HepG2 (cell line): ENCODE data around the gene MFAP1. TPM values are rescaled to one million over a fixed set of nuclear protein-coding genes. Genes with fewer than 3 reads are reported as not detected.

Source experiments
- ATAC-seq: fragments of 200-7000 bp; cut with Tn5 transposase; 3 replicates; pipeline ENCODE4 v1.9.1; 2020; ENCODE audit warnings: mild to moderate bottlenecking, moderate library complexity
- BruUV-seq: library from RNA; stranded (reverse); fragments of 400-500 nt; replicated peaks from 2 replicates; lab custom pipeline; 2021; lab: Mats Ljungman, UMichigan
- CTCF ChIA-PET: fragments of 300-600 bp; formaldehyde crosslinking; extraction: SDS; loops from one replicate; lab custom pipeline; 2021; ENCODE audit warnings: low total read pairs, inconsistent platforms, low intra/inter-chr PET ratio; lab: Yijun Ruan, JAX
- POLR2A ChIA-PET: fragments of 350-600 bp; sonication (Branson Sonifier 250); formaldehyde crosslinking; loops from one replicate; lab custom pipeline; 2020; ENCODE audit warnings: antibody characterized with exemption, inconsistent platforms; lab: Yijun Ruan, JAX
- DNase-seq: peaks from one replicate; pipeline ENCODE4 v3.0.0-alpha.2; 2015; ENCODE audit warnings: low spot score
- FAIRE-seq: peaks from 3 replicates; lab custom pipeline; 2011; peaks lifted over from hg19 to GRCh38; lab: Jason Lieb, UNC
- H2AFZ ChIP-seq: one replicate; pipeline ENCODE4 v1.6.1; 2011; ENCODE audit warnings: low read length, inconsistent platforms
- H3K27ac ChIP-seq: fragments of 300-600 bp; 3 replicates; pipeline ENCODE4 v1.8.0; 2011; ENCODE audit warnings: mixed run types, mild to moderate bottlenecking, mixed read lengths, low read length, inconsistent platforms; ENCODE audit not compliant: insufficient read depth; ENCODE audit errors: extremely low read length
- H3K27me3 ChIP-seq, 2 experiments: fragments of 200-600 bp in 1 of 2; 2 replicates in 1 of 2; 3 replicates in 1 of 2; pipeline versions ENCODE4 v1.6.0 to v1.8.0; 2011; ENCODE audit warnings: low read length in 2 of 2, mild to moderate bottlenecking in 2 of 2, moderate library complexity in 2 of 2, inconsistent platforms in 1 of 2; ENCODE audit not compliant: insufficient read depth in 2 of 2, control insufficient read depth in 1 of 2
- H3K36me3 ChIP-seq, 2 experiments: fragments of 200-600 bp in 1 of 2; replicated peaks in 1 of 2; 2 replicates in 1 of 2; 3 replicates in 1 of 2; pipeline versions ENCODE4 v1.5.1 to v1.8.0; 2011; ENCODE audit warnings: low read length in 2 of 2, inconsistent platforms in 1 of 2; ENCODE audit not compliant: insufficient read depth in 2 of 2, control insufficient read depth in 1 of 2
- H3K4me1 ChIP-seq: 2 replicates; pipeline ENCODE4 v1.5.1; 2012; ENCODE audit warnings: low read length, inconsistent platforms; ENCODE audit not compliant: insufficient read depth
- H3K4me2 ChIP-seq: 2 replicates; pipeline ENCODE4 v1.6.0; 2011; ENCODE audit warnings: low read depth, low read length, inconsistent platforms
- H3K4me3 ChIP-seq, 3 experiments: fragments of 200-600 bp in 1 of 3; sonication (generic), shearing (Covaris generic) in 1 of 3; replicated peaks in 1 of 3; 2 replicates each; pipeline ENCODE4 v1.5.1; 2011 to 2016; ENCODE audit warnings: low read length in 3 of 3, inconsistent platforms in 2 of 3, low read depth in 2 of 3, mild to moderate bottlenecking in 2 of 3, control low read depth in 1 of 3, mixed read lengths in 1 of 3; ENCODE audit not compliant: insufficient read depth in 1 of 3
- H3K79me2 ChIP-seq: one replicate; pipeline ENCODE4 v1.6.1; 2011; ENCODE audit warnings: low read length, inconsistent platforms; ENCODE audit not compliant: insufficient read depth
- H3K9ac ChIP-seq: 2 replicates; pipeline ENCODE4 v1.6.0; 2011; ENCODE audit warnings: mild to moderate bottlenecking, low read depth, low read length, inconsistent platforms; ENCODE audit not compliant: insufficient read depth
- H3K9me3 ChIP-seq: 2 replicates; pipeline ENCODE4 v1.5.1; 2012; ENCODE audit warnings: mild to moderate bottlenecking, low read length
- H4K20me1 ChIP-seq: 2 replicates; pipeline ENCODE4 v1.6.0; 2011; ENCODE audit warnings: inconsistent platforms, mild to moderate bottlenecking, low read length, moderate library complexity; ENCODE audit not compliant: insufficient read depth
- ATF7 ChIP-seq, 2 experiments: fragments of 450-650 bp in 1 of 2; sonication (generic) in 1 of 2; formaldehyde crosslinking in 1 of 2; IDR thresholded peaks; 2 replicates each; pipeline versions ENCODE4 v1.4.0 to v1.6.1; 2016 to 2020; ENCODE audit warnings: antibody characterized with exemption in 1 of 2, mild to moderate bottlenecking in 1 of 2, missing genetic modification reagents in 1 of 2
- CREB1 ChIP-seq, 2 experiments: fragments of 450-650 bp in 1 of 2; IDR thresholded peaks; 2 replicates each; pipeline ENCODE4 v1.6.1; 2016 to 2017; ENCODE audit warnings: control low read depth in 1 of 2, mild to moderate bottlenecking in 1 of 2, missing compliant biosample characterization in 1 of 2, missing genetic modification characterization in 1 of 2
- FOXO1 ChIP-seq: sonication (generic); formaldehyde crosslinking; IDR thresholded peaks from 2 replicates; pipeline ENCODE4 v1.4.0; 2020; ENCODE audit warnings: missing genetic modification reagents
- HES4 ChIP-seq: sonication (generic); formaldehyde crosslinking; IDR thresholded peaks from 2 replicates; pipeline ENCODE4 v1.9.0; 2021; ENCODE audit warnings: mild to moderate bottlenecking, missing genetic modification reagents, borderline replicate concordance
- IRF9 ChIP-seq: sonication (generic); formaldehyde crosslinking; IDR thresholded peaks from 2 replicates; pipeline ENCODE4 v1.8.0; 2022; ENCODE audit warnings: missing genetic modification reagents, mild to moderate bottlenecking, borderline replicate concordance
- NAIF1 ChIP-seq: sonication (generic); formaldehyde crosslinking; IDR thresholded peaks from 2 replicates; pipeline ENCODE4 v1.5.0; 2020; ENCODE audit warnings: mild to moderate bottlenecking, missing genetic modification reagents, borderline replicate concordance
- PHF21A ChIP-seq: sonication (generic); formaldehyde crosslinking; IDR thresholded peaks from 2 replicates; pipeline ENCODE4 v1.5.0; 2020; ENCODE audit warnings: mild to moderate bottlenecking, missing genetic modification reagents
- SRY ChIP-seq: sonication (generic); formaldehyde crosslinking; IDR thresholded peaks from 2 replicates; pipeline ENCODE4 v1.8.0; 2022; ENCODE audit warnings: mild to moderate bottlenecking, missing genetic modification reagents
- ZNF274 ChIP-seq: sonication (generic); formaldehyde crosslinking; IDR thresholded peaks from 2 replicates; pipeline ENCODE4 v1.5.1; 2020; ENCODE audit warnings: mild to moderate bottlenecking, missing genetic modification reagents
- WGBS: methylation state at CpG from one replicate; pipeline ENCODE4 v1.1.6; 2017; ENCODE audit warnings: low lambda C conversion rate; 5-methylcytosine and 5-hydroxymethylcytosine counted together
- in situ Hi-C: cut with HindIII; loops from 2 replicates; pipeline ENCODE4 v1.10.0; 2017; ENCODE audit warnings: low pct_unique_long_range_greater_than_20kb; ENCODE audit not compliant: extremely low pct_ligation_motif_present
- intact Hi-C: fragments of 100-400 bp; cut with micrococcal nuclease; formaldehyde crosslinking; loops from one replicate; pipeline ENCODE4 v1.10.0; 2022; ENCODE audit not compliant: unreplicated experiment
- polyA plus RNA-seq, 8 experiments: library from polyadenylated mRNA; depleted of rRNA in 3 of 8; stranded (reverse) in 7 of 8; unstranded in 1 of 8; fragments of >200 nt; fragmentation: Illumina TruSeq in 4 of 8; extraction: Trizol in 4 of 8; gene quantifications; 2 replicates each; pipeline versions ENCODE4 v1.2.1 to v1.2.3, GENCODE V29; 2011 to 2016; ENCODE audit warnings: low read depth in 4 of 8, missing spikeins in 1 of 8, mixed read lengths in 1 of 8; ENCODE audit not compliant: insufficient read depth in 1 of 8
- total RNA-seq, 5 experiments: library from RNA; depleted of rRNA; stranded (reverse); fragments of >200 nt; fragmentation: Illumina TruSeq; extraction: Trizol; gene quantifications; 2 replicates each; pipeline ENCODE4 v1.2.3, GENCODE V29; 2016; ENCODE audit warnings: low read depth in 1 of 5

The MFAP1 gene
- total and polyA plus RNA-seq, 2 of the 13 experiments (the other 11 are each of a cell fraction or from before 2014, with no cell fraction given): 11.8 to 39.5 TPM

DNA sequence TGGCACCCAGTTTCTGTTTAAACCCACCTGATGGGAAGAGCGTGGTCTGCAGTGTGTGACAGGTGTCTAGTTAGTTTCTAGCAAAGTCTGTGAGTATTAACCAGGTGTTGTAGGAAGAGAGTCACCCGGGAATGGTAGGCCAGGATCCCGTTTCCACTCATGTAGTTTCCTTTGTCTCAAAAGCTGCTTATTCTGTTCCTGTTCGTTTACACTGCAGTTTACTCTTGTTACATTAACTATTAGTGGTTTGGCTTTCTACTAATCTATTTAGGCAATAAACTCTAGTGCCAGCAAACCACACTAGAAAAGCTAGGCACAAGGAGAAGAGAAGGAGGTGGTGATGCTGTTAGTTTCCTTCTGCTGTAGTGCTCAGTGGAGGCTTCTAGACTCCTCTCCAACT is 35.1 kb upstream of the MFAP1 start (continued):
- no peak for TF ChIP-seq FOXO1
- no peak for TF ChIP-seq HES4 (CRISPR knock-in tag)
- no peak for TF ChIP-seq PHF21A (CRISPR knock-in tag)

DNA sequence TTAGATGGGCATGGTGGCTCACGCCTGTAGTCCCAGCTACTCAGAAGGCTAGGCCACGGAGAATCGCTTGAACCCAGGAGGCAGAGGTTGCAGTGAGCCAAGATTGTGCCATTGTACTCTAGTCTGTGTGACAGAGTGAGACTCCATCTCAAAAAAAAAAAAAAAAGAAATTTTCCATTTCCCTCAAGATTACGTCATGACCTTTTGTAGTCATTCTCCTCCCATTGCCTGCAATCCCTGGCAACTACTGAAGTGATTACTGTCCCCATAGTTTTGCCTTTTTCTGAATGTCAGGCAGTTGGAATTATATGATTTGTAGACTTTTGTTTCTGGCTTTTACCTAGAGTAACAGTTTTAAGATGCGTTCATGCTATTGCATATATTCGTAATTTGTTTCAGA is 30.3 kb upstream of the MFAP1 start:
- intact Hi-C loops: no loop called here
- WGBS: 69% methylated on average over 6 of the region's 6 CpGs
- ATAC-seq: no peak
- TF ChIP-seq CREB1 (IDR thresholded peaks at IDR 0.05): 0 out of 2 replicates have a peak, but pooled peaks have one; percentile 23
- no peak for TF ChIP-seq CREB1 (CRISPR knock-in tag; IDR thresholded peaks at IDR 0.05)
- peak; percentile 66 for TF ChIP-seq ATF7 (IDR thresholded peaks at IDR 0.05)
- TF ChIP-seq ATF7 (CRISPR knock-in tag; IDR thresholded peaks at IDR 0.05): no peak
- no peak for TF ChIP-seq ZNF274 (CRISPR knock-in tag)
- TF ChIP-seq IRF9 (CRISPR knock-in tag): no peak
- TF ChIP-seq NAIF1 (CRISPR knock-in tag): no peak
- no peak for TF ChIP-seq SRY (CRISPR knock-in tag)
- TF ChIP-seq, all 625 proteins: peak for 2
- in situ Hi-C loops: no loop called here
- Histone ChIP-seq H3K4me1 (no peaks in the 10 kb centered on the region), H3K9me3 (no peaks in the 10 kb centered on the region), H3K27ac (no peak overlapping the region), H4K20me1 (no peaks in the 10 kb centered on the region), H2AFZ (no peak overlapping the region), H3K4me2 (no peak overlapping the region), H3K27me3 (no peaks in the 10 kb centered on the region), H3K79me2 (no peaks in the 10 kb centered on the region), H3K9ac (no peak overlapping the region), H3K36me3 (no peaks in the 10 kb centered on the region; a peak in 2 of 5 replicates), H3K4me3 (no peak overlapping the region)
- FAIRE-seq: no peak
- CTCF ChIA-PET: no interaction called here
- BruUV-seq: no TSS peak
- no peak for DNase-seq
- POLR2A ChIA-PET: no interaction called here
